Nephron progenitor cell (in vitro differentiated cells): ENCODE results near the gene TREM2.

Experiments used
- DNase-seq: peaks from one replicate; pipeline ENCODE4 v3.0.0; 2021
- H3K27ac Mint-ChIP-seq: 2 replicates; pipeline ENCODE4 v1.8.0; 2021; ENCODE audit warnings: mild to moderate bottlenecking, moderate library complexity, mixed read lengths
- H3K27me3 Mint-ChIP-seq: 2 replicates; pipeline ENCODE4 v1.8.0; 2021; ENCODE audit warnings: mild to moderate bottlenecking, low read depth, mixed read lengths; ENCODE audit not compliant: poor library complexity
- H3K36me3 Mint-ChIP-seq: 2 replicates; pipeline ENCODE4 v1.8.0; 2021; ENCODE audit warnings: low read depth, mixed read lengths
- H3K4me1 Mint-ChIP-seq: 2 replicates; pipeline ENCODE4 v1.8.0; 2021; ENCODE audit warnings: mixed read lengths
- H3K4me3 Mint-ChIP-seq: 2 replicates; pipeline ENCODE4 v1.8.0; 2021; ENCODE audit warnings: mild to moderate bottlenecking, moderate library complexity, mixed read lengths
- H3K9me3 Mint-ChIP-seq: 2 replicates; pipeline ENCODE4 v1.8.0; 2021; ENCODE audit warnings: mild to moderate bottlenecking, moderate library complexity, mixed read lengths
- CTCF ChIP-seq: fragments of 200-600 bp; sonication (generic); IDR thresholded peaks from 2 replicates; pipeline ENCODE4 v1.5.0; 2021; ENCODE audit warnings: antibody characterized with exemption

Gene TREM2

DNA sequence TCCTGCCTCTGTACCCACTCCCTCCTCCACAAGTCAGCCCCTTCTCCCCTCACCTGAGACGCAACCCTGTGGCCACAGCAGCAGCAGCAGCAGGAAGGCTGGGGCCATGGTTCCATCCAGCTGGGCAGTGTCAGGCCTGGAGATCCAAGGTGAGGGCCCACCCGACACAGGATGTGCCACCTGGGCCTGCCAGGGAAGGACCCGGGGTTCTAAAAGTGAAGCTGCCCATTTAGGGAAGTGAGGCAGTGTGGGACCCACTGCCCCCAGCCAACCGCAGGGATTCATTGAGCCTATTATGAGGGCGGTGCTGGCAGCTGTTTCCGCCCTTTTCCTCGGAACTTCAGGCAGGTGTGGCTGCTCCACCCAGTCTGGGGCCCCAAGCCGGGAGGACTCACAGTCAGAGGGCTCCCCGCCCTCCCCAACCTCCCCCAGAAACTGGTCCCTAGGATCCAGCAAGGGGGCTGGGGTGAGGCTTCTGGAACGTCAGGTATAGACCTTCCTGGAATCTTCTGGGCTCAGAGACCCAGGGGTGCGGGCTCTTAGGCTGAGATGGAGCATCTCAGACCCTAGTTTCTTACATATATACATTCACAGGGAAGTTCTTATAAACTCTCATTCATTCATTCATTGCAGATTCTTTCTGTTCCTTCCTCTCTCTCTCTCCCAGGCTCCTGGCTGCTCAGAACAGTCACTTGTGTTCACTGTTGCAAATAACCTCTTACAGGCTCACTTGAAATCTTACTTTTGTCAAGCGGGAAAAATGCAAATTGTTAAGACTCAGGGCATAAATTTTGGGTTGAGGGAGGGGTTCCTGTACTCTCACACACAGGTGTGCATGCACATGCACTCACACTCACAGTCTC is 38.2 kb upstream of the TREM2 start, which contains the start of gene TREML2:
Gene TREML2 (minus strand): TSS at position 249 of the 863 bp plus-strand sequence. CDS start 141 bp downstream, at position 108.
- no peaks in the 10 kb centered on the region for H3K36me3 Mint-ChIP-seq
- H3K27ac Mint-ChIP-seq = no peak within 1 kb of the TSS
- TF ChIP-seq CTCF = no peak
- H3K9me3 Mint-ChIP-seq = no peaks in the 10 kb centered on the region
- no peak within 1 kb of the TSS for H3K4me3 Mint-ChIP-seq
- no peak for DNase-seq
- H3K27me3 Mint-ChIP-seq = peaks cover 13% of the 10 kb centered on the region
- H3K4me1 Mint-ChIP-seq = peaks cover 8% of the 10 kb centered on the region

DNA sequence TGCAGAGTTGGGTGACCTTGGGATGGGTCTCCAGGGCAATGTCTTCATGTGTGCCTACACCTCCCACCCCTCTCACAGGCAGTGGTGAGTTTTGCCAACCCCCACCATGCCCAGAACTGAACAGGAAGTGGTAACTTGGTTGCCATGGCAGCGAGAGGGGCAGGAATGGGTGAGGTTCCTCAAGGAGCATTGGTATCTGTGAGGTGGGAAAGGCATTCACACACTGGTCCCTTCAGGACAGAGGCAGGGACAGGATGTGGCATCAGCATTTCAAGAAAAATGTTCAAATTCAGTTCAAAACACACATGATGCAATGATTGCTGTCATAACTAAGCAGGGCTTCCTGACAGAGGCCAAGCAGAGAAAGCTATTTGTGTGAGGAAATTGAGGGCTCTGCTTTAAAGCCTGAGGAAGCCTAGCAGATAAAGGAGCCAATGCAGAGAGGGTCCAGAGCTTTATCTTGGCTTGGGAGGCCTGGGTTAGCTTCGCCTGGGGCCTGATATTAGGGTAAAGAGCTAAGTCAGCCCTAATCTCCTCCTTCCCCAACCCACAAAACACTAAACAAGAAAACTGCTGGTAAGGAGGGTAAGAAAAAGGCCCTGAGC is 37.5 kb upstream of the TREM2 start:
- no peak overlapping the region for H3K4me3 Mint-ChIP-seq
- H3K36me3 Mint-ChIP-seq = no peaks in the 10 kb centered on the region
- H3K27me3 Mint-ChIP-seq = peaks cover 20% of the 10 kb centered on the region

GRCh38 chr6:41199552-41200246 is 36.8 kb upstream of the TREM2 start:
- Mint-ChIP-seq H3K4me1 (peaks cover 8% of the 10 kb centered on the region), H3K27ac (no peak overlapping the region), H3K36me3 (no peaks in the 10 kb centered on the region), H3K4me3 (no peak overlapping the region), H3K9me3 (no peaks in the 10 kb centered on the region), H3K27me3 (peaks cover 27% of the 10 kb centered on the region)
- DNase-seq = no peak
- no peak for TF ChIP-seq CTCF

More for the DNA sequence above, 37.5 kb upstream of the TREM2 start:
- Mint-ChIP-seq H3K27ac (no peak overlapping the region), H3K4me1 (peaks cover 8% of the 10 kb centered on the region), H3K9me3 (no peaks in the 10 kb centered on the region)
- TF ChIP-seq CTCF = no peak
- no peak for DNase-seq

DNA sequence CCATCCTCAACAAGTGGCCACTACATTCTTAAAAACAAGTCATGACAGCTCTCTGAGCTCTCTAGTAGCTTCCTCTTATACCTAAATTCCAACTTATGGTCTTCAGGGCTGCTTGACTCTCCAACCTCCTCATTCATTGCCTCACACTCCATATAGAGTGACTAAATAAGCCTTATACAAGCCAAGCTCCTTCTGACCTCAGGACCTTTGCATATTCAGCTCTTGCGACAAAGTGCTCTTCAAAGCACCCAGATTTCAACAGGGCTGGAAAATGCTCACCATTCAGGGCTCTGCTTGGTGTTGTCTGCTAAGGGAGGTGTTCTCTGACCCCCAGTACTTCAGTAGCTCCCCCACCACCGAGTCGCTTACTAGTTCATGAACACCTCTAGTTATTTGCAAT is 34.3 kb upstream of the TREM2 start:
- H3K9me3 Mint-ChIP-seq = no peaks in the 10 kb centered on the region
- peaks cover 43% of the 10 kb centered on the region for H3K27me3 Mint-ChIP-seq
- peaks cover 8% of the 10 kb centered on the region for H3K4me1 Mint-ChIP-seq
- no peak for DNase-seq
- no peak overlapping the region for H3K27ac Mint-ChIP-seq
- H3K36me3 Mint-ChIP-seq = no peaks in the 10 kb centered on the region
- no peak overlapping the region for H3K4me3 Mint-ChIP-seq
- TF ChIP-seq CTCF = no peak

- no peaks in the 10 kb centered on the region for H3K4me1 Mint-ChIP-seq
- H3K4me3 Mint-ChIP-seq = no peak overlapping the region
- no peak overlapping the region for H3K27ac Mint-ChIP-seq
- no peaks in the 10 kb centered on the region for H3K36me3 Mint-ChIP-seq
- no peak for DNase-seq
- TF ChIP-seq CTCF = no peak
- H3K27me3 Mint-ChIP-seq = peaks cover 59% of the 10 kb centered on the region
- peaks cover 13% of the 10 kb centered on the region for H3K9me3 Mint-ChIP-seq
Observed at GRCh38 chr6:41194386-41194785, 31.5 kb upstream of the TREM2 start.
